Activated CD4-positive, alpha-beta T cell treated with anti-CD3 and anti-CD28 coated beads, Interleukin-2, Interleukin-4, amounts not matched to agents 100 ng/mL and 50 ng/mL, durations not matched to agents 16 hours and 8 hours (primary cell): ENCODE data around the gene RAD54L.
"Not testable (repeated sequence)": the region's sequence is repeated elsewhere in the genome, so short reads cannot be mapped to it uniquely, and the experiment has no call there.

ENCODE experiments used
- DNase-seq: peaks from one replicate; pipeline ENCODE4 v3.0.0-alpha.2; 2020; ENCODE audit warnings: low spot score

The RAD54L gene

DNA sequence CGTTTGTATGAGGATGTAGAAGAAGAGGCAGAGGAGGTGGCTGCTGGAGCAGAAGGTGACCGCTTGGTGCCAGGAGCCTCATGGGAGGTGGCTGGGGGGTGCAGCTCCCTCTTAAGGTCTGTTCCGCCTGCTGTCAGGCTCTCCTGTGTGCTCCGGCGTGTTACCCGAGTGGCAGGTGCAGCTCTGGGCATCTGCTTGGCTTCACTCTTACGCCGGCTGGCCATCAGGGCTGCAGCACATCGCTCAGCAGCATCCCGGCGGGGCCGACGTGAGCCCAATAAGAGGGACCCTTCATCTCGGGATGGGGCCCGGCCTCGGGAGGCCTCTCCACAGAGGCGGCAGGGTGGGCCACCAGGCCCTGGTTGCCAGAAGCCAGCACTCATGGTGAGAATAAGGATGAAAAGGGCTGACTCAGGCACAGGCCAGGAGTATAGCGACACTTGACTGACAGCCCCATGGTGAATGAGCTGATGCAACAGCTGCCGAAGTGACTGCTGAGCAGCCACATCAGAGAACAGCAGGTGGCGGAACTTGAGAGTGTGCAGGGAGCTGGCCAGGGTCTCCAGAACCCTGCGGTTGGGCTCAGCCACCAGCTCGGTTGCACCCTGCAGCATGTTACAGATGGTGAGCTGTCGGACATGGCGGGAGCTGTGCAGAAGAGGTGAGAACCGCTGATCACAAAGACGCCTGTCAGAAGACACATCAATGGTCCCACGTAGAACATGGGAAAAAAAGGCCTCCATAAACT, 38.3 kb downstream of the RAD54L start:
- peak; percentile 40 for DNase-seq

GRCh38 chr1:46288485-46289133, 41.0 kb downstream of the RAD54L start:
- no peak for DNase-seq

GRCh38 chr1:46289134-46289494, 41.6 kb downstream of the RAD54L start:
- no peak for DNase-seq

DNA sequence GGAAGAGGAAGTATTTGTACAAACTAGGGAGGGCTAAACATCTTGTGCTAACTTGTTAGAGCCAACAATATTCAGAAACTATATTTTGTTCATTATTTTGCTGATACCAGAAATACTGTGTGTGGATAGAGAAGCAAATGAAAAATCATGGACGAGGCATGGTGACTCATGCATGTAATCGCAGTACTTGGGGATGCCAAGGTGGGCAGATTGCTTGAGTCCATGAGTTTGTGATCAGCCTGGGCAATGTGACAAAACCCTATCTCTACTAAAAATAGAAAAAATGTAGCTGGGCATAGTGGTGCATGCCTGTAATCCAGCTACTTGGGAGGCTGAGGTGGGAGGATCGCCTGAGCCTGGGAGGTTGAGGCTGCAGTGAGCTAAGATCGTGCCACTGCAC, 42.4 kb downstream of the RAD54L start:
- no peak for DNase-seq

GRCh38 chr1:46295306-46295705, 47.7 kb downstream of the RAD54L start:
- no peak for DNase-seq

GRCh38 chr1:46298387-46298786, 50.8 kb downstream of the RAD54L start:
- DNase-seq: no peak

- no peak for DNase-seq
Observed at GRCh38 chr1:46300673-46301405, 53.3 kb downstream of the RAD54L start.

DNA sequence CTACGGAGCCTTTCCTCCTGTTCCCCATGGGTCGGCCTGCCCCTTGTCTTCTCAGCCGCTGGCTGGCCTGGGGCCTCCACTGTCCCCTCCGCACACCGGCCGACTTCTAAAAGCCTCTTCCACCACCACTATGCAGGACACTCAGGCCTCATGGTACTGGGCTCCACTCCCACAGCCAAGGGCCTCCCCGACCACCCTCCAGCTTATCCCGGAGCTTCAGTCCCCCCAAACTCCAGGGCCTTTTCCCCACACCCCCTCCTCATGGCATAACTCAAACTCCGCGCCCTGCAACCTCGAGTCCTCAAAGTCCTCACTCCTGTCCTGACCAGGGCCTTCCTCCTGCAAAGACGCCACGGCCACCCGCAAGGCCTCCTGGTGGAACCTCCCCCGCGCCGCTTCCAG, 53.8 kb downstream of the RAD54L start:
- no peak for DNase-seq

DNA sequence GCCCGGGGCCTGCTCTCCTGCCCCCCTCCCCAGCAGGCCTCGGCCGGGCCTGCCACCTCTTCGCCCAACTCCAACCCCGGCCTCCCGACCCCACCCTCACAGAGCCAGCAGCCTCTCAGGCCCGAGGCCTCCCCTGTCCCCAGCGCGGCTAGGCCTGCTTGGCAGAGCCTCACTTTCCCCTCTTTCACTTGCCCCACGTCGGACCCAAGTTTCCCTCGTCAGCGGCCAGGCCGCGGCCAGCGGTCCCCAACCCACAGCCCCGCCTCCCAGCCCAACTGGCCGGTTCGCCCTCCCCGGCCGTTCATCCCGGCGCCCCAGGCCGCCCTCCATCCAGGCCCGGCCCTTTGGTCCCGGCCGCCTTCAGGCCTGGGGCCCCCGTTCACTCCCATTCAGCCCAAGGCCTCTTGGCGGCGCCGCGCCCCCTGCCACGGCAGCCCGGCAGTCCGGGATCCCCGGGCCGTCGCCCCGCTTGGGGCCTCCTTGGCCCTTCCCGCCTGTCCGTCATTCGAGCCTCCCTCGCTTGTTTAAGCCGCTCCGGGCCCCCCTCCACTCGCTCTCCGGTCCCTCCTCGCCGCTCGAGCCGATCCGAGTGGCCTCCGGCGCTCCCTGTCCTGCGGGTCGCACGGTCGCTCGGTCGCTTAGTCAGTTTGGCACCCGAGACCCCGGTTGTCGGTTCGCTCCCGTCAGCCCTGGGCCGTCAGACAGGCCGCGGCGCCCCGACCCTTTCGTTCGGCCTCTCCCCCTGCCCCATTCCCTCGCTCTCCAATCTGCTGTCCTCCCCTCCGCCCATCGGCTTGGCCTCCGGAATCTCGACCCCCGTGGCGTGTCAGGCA, 54.5 kb downstream of the RAD54L start:
- peak; percentile 52 for DNase-seq

- no peak for DNase-seq
Observed at GRCh38 chr1:46302641-46303037, 55.1 kb downstream of the RAD54L start.

DNA sequence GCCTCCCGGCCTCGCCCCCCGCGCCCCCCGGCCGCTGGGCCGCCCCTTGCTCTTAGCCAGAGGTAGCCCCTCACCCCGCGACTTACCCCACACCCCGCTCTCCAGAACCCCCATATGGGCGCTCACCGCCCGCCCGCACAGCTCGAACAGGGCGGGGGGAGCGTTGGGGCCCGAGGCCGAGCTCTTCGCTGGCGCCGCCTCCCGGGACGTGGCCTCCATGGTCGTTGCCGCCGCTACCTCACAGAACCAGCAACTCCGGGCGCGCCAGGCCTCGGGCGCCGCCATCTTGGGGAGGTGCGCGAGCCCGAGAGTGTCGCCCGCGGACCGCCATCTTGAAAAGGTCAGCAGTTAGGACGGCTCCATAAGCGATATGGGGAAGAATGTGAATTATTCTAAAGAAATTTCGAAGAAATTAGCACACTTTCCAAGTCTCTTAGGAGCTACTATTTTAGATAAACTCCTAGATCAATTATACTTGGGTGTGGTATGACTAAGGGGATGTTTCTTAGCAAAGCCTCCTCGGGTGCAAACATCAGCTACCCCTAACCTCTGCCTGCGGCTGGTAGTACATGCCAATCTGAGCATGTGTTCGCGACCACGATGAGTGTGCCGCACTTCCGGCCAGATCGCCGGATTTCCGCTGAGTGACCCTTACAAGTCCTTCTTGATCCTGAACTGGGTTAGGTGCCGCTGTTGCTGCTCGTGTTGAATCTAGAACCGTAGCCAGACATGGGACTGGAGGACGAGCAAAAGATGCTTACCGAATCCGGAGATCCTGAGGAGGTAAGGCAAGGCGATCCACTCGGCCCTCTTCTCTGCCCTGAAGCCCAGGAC, 55.7 kb downstream of the RAD54L start, which contains the start of the genes LRRC41 and UQCRH:
TSS of gene LRRC41 (minus strand) at position 579 of the 834 bp plus-strand sequence. CDS start at position 285, 294 bp downstream.
TSS of gene UQCRH (plus strand) at position 661 of the 834 bp plus-strand sequence. CDS start at position 730, 69 bp downstream.
- peak; percentile 94 for DNase-seq

- DNase-seq: no peak
Observed at GRCh38 chr1:46303872-46304326, 56.3 kb downstream of the RAD54L start.

DNA sequence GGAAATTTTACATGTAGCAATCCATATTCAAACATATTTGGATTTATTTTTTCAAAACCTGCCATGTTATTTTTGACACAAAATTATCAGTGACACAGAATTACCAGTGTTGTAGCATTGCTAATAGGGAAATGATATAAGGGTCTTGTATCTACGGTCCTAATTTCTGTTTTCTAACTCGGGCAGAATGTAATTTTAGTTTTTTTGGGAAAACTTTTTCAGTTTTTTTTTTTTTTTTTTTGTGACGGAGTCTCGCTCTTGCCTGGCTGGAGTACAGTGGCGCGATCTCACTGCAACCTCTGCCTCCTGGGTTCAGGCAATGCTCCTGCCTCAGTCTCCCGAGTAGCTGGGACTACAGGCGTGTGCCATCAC, 58.6 kb downstream of the RAD54L start:
- DNase-seq: no peak

DNA sequence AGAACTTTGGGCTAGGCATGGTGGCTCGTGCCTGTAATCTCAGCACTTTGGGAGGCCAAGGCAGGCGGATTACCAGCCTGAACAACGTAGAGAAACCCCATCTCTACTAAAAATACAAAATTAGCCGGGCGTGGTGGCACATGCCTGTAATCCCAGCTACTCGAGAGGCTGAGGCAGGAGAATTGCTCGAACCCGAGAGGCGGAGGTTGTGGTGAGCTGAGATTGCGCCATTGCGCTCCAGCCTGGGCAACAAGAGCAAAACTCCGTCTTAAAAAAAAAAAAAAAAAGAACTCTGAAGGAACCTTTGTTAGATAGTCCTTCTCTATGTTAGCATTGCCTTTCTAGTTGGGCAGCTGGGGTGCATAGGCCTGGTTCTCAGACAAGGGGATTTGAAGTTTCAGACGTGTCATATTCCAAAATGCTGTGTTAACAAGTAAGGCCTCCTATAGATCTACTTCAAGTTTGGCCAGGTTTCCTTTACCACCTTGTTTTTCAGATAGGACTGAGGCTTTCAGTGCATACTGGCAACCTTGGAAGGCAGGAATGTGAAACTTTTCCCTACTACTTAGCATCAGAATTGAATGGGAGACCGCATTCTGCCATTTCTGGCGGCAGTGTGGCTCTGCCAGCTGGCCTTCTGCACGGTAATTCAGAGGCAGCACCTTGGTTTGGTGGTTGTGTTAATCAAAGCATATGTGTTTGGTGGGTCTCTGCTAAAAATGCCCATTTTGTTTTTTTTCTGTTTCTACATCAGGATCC, 62.0 kb downstream of the RAD54L start:
- DNase-seq: no peak

DNA sequence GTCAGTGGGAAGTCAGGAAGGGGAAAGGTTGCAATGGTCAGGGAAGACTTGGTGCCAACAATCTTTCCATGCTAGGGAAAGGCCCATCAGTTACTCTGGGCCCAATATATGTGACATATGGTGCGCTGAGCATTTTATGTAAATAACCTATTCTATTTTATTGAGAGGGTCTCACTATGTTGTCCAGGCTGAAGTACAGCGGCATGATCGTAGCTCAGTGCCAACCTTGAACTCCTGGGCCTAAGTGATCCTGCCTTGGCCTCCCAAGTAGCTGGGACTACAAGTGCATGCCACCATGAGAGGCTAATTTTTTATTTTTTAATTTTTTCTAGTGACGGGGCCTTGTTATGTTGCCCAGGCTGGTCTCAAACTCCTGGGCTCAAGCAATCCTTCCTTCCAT, 62.8 kb downstream of the RAD54L start:
- no peak for DNase-seq

- no peak for DNase-seq
Observed at GRCh38 chr1:46315669-46316403, 68.3 kb downstream of the RAD54L start.

DNA sequence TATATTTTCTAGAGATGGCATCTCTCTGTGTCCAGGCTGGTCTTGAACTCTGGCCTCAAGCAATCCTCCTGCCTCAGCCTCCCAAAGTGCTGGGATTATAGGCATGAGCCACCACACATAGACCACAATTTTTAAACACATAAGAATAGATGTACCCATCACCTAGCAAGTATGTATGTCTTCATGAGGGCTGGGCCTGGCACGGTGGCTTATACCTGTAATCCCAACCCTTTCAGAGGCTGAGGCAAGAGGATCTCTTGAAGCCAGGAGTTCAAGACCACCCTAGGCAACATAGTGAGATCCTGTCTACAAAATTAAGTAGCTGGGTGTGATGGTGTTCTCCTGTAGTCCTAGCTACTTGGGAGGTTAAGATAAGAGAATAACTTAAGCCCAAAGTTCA, 69.8 kb downstream of the RAD54L start:
- no peak for DNase-seq

GRCh38 chr1:46319301-46319700, 71.7 kb downstream of the RAD54L start:
- not testable (repeated sequence) for DNase-seq
